Measurements from ENCODE around the gene BEND7.
A peak's percentile ranks its signal among the peaks of the same experiment; 100 is the strongest.
"Not testable (repeated sequence)": the region's sequence is repeated elsewhere in the genome, so short reads cannot be mapped to it uniquely, and the experiment has no call there.

Gene BEND7

GRCh38 chr10:13528875-13529713 is at the start of gene BEND7:
TSS of gene BEND7 (minus strand) at chr10:13529014. CDS start at chr10:13528533, 481 bp downstream.
- no peak for DNase-seq

DNA sequence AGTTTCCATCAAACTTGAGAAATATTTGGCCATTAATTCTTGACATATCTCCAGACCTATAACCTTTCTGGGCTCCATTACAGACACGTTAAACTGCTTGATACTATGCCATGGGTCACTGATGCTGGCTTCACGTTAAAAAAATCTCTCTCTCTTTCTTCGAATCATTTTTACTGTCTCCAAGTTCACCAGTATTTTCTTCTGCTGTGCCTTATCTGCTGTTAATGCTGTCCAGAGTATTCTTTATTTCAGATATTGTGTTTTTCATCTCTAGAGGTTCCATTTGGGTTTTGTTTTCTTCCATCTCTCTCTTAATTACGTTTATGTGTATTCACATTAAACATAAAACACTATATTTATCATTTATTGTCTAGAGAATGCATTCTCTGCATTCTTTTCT is 45.1 kb upstream of the BEND7 start:
- DNase-seq: no peak

- DNase-seq: no peak
Measured at GRCh38 chr10:13571541-13571940, 42.7 kb upstream of the BEND7 start.

DNA sequence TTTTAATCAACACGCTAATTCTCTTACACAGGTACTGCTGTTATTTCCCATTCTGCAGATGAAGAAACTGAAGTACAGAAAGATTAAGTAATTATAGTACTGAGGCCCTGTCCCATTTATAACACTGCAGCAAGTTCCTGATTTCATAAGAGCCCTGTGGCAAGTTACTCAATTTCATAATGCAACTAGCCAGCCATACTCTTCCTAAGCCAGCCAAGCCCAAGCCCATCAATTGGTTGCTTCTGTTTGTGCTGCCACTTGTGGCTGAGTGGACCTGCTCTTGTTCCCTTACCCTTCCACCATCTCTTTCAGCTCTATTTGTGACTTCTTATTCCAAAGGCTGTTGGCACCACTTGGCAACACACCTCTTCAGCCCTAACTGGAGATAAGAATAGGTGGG is 38.2 kb upstream of the BEND7 start:
- DNase-seq: no peak

- DNase-seq: no peak
Measured at GRCh38 chr10:13564576-13564975, 35.8 kb upstream of the BEND7 start.

- DNase-seq: no peak
Measured at GRCh38 chr10:13563481-13564445, 34.9 kb upstream of the BEND7 start.

DNA sequence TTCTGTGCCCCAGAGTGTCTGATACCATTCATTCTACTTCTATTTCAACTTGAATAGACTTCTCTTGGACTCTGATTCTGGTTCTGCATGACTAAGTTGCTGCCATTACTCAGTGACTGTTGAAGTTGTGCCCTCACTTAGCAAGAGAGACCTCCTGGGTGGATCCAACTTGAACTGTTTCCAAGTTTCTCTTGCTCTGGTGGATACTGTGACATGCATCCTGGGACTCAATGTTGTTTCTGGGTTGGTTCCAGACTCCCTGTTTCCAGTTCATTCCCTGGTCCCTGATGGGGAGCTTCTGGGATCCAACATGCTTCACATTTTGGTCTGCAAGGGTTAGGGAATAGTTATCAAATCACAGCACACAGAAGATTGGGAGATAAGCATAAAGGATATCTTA is 31.8 kb upstream of the BEND7 start:
- DNase-seq: no peak

GRCh38 chr10:13559124-13559700 is 30.4 kb upstream of the BEND7 start:
- no peak for DNase-seq

DNA sequence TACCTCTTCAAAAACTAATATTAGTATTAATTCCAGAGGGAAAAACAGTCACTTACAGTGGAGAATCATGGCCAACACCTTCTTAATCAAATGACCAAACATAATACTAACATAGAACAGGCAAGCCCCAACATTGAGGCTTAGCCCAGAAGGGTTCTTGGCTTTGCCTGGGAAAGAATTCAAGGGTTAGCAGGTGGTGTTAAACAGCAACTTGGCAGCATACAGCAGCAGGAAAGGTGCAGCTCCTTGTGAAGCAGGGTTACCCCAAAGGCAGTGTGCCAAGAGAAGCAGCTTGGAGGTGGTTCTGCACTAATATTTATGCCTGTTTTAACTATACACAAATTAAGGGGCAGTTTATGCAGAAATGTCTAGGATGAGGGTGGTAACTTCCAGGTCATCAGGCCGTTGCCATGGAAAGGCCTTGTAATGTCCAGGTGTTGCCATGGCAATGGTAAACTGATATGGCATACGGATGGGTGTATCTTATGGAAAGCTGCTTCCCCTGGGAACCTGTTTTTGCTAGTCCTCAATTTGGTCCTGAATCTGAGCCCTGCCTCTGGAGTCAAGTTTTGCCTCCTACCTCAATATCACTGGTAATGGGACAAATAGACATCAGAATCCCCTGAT is 27.2 kb upstream of the BEND7 start:
- DNase-seq: no peak

DNA sequence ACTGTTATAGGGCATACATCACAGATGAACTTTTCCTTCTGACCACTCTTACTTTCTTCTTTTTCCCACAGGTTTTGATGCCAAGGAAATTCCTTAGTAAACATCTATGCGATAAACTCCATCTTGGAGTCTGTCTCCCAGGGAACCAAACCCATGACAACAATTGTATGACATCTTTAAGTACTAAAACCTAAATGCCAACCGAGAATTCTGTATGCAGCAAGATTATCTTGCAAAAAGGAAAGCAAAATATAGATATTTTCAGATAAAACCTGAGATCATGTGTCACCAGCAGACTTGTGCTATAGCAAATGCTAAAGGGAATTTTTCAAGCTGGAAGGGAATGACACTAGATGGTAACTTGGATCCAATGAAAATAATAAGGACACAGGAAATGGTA is 22.0 kb upstream of the BEND7 start:
- DNase-seq: no peak

- no peak for DNase-seq
Measured at GRCh38 chr10:13542533-13542932, 13.7 kb upstream of the BEND7 start.

DNA sequence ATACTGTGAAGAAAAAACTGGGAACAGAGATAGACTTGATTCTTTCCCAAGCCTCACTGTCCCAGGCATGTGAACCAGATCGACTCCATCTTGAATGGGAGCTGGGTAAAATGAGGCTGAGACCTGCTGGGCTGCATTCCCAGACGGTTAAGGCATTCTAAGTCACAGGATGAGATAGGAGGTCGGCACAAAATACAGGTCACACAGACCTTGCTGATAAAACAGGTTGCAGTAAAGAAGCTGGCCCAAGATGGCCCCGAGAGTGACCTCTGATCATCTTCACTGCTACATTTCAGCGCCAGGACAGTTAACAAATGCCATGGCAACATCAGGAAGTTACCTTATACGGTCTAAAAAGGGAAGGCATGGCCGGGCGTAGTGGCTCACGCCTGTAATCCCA is 9.2 kb upstream of the BEND7 start:
- not testable (repeated sequence) for DNase-seq

- peak; percentile 91 for DNase-seq
Measured at GRCh38 chr10:13536674-13537366, 8.0 kb upstream of the BEND7 start.

GRCh38 chr10:13535346-13535745 is 6.5 kb upstream of the BEND7 start:
- DNase-seq: no peak

GRCh38 chr10:13529714-13529973 is 830 bp upstream of the BEND7 start:
- no peak for DNase-seq

- DNase-seq: peak; percentile 62
Measured at GRCh38 chr10:13528123-13528874, 515 bp downstream of the BEND7 start.

- no peak for DNase-seq
Measured at GRCh38 chr10:13527864-13528122, 1.0 kb downstream of the BEND7 start.

DNA sequence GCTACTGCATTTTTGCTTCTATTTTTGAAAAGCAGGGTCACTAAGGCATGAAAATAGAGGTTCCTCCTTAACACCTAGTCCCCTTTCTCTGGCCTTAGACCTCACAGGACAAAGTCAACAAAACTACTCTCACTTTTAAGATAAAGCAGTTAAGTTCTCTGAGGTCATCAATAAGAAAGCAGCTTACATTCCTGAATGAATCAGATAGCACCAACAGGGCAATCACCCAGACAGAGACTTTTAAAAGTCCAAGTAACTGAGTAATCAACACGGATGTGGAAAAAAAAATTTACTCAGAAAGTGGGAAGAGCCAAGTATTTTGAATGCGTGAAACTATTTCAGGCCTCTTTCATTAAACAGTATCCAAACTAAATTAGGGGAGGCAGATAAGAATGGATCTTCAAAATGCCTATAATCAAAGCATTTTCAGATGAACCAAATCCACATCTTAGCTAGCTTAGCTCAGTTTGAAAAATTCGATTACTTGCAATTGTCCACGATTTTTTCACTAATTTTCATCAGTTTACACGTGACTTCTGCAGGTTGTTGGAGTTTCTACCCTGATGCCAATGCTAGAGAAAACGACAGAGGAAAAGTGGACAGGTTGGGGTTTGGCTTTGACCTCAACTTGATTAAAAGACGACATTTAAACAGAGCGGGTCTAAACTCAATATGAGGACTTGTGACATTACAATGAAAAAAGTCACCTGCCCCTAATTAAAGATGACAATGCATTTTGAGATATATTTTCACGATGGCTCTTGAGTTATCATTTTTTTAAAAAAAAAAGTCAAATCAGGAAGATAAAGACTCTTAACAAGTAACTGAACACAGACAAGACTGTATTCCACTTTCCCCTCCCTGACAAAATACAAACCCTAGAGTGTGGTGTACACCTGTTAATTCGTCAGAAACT is 1.6 kb downstream of the BEND7 start:
- no peak for DNase-seq

GRCh38 chr10:13525663-13526062 is 3.2 kb downstream of the BEND7 start:
- DNase-seq: no peak

GRCh38 chr10:13521026-13521425 is 7.8 kb downstream of the BEND7 start:
- DNase-seq: no peak

- DNase-seq: no peak
Measured at GRCh38 chr10:13520194-13520593, 8.6 kb downstream of the BEND7 start.
